HPDE6-E6E7 (cell line): ENCODE measurements around the gene IL6R.
"Not testable (repeated sequence)": the region's sequence is repeated elsewhere in the genome, so short reads cannot be mapped to it uniquely, and the experiment has no call there.

ENCODE experiments used
- DNase-seq: peaks from one replicate; pipeline ENCODE4 v3.0.0; 2011; ENCODE audit warnings: missing footprints; ENCODE audit errors: extremely low spot score

Gene IL6R

DNA sequence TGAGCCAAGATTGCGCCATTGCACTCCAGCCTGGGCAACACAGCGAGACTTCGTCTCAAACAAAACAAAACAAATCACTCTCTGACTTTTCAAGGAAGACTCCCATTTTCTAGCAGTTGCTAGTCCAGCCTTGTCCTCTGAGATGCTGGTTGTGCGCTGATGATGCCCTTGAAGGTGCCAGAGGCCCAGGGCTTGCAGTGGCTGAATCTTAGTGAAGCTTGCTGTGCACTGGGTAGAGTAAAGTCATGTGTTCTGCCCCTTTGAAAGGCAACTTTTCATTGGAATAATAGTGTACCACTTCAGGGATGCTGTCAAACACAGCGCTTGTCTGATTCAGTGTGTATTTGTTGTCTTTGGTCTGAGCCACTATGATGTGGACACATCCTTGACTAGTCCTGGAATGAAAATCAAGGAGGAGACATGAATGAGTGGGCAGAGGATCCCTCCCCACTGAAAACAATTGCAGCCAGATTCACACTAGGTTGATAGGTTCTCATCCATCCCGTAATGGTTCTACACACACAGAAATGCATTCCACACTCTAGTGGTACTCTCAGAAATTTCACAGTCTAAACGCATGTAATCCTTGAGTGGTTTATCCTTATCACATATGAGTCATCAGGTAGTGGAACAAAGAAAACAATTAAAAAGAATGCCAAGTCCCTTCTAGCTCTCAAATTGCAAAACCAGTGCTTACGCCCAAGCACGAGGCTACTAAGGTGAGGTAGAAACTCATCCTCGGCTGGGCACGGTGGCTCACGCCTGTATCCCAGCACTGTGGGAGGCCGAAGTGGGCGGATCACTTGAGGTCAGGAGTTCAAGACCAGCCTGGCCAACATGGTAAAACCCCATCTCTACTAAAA lies 79.0 kb downstream of the IL6R start:
- DNase-seq: no peak

DNA sequence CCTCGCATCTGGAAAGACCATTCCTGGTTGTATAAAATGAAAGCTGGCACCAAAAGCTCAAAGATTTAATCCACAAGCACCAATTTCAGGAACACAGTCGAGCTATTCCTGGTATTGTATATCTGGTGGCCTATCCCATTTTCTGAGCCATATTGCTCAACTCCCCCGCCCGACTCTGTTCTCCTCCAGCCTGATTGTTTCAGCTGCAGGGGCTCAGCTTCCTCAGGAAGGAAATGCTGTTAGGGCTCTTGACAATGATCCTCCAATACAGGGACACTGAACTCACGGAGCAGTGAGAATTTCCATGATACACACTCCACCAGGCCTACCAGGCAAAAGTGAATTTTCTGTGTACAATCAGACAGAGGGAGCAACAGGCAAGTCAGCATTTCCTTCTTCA lies 80.0 kb downstream of the IL6R start:
- DNase-seq: no peak

DNA sequence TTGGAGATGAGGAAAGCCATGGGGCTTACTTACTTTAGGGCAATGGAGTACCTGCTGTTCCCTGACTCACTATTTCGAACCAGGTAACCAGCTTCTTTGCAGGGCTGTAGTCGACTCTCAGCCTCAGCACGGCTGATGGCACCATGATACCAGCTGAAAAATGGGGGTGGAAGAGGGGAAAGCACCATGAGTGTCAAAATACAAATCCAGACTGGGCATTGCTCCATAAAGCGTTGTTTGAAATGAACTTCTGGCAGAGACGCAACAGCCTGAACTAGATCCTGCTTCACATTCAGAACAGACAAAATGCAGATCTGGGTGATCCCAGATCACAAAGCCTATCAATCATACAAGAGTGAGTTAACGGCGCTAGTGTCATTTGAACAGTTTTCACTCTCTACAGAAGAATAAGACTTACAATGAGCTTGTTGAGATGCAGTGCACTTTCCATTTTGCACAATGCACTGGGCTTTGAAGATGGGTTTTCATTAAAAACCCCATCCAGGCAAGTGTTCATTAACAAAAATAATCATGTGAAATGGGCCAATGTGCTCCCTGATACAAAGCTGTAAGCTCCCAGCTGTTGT lies 80.9 kb downstream of the IL6R start:
- DNase-seq: no peak

DNA sequence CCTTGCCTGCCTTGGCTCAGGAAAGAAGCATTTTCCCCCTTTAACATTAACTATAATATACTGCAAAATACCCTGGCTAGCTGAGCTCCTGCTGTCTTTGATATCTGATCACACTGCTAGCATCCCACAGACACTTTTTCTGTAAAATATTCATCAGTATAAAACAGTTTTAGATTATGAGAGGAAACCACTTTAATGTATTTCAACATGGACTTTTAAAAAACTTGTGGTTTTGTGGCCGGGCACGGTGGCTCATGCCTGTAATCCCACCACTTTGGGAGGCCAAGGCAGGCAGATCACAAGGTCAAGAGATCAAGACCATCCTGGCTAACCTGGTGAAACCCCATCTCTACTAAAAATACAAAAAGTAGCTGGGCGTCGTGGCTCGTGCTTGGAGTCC lies 81.6 kb downstream of the IL6R start:
- not testable (repeated sequence) for DNase-seq

DNA sequence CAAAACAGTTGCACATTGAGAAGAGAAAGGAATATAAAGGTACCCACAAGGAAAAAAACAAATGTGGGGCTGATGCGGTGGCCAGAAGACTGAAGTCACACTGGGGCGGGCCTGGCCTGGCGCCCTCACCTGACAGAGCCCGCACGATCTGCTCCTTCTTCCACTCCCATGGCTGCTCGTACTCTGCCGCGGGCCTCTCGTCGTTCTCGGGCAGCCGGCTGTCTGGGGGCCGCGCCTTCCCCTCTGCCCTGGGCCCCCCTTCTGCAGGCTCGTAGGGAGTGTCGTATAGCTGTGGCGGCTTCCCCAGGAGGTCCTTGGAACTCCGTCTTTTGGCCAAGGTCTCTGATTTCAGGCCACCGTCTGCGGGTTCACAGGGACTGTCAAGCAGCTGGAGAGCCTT lies 83.8 kb downstream of the IL6R start:
- DNase-seq: no peak

- DNase-seq: no peak
Observed at GRCh38 chr1:154489695-154490274, 84.6 kb downstream of the IL6R start.

DNA sequence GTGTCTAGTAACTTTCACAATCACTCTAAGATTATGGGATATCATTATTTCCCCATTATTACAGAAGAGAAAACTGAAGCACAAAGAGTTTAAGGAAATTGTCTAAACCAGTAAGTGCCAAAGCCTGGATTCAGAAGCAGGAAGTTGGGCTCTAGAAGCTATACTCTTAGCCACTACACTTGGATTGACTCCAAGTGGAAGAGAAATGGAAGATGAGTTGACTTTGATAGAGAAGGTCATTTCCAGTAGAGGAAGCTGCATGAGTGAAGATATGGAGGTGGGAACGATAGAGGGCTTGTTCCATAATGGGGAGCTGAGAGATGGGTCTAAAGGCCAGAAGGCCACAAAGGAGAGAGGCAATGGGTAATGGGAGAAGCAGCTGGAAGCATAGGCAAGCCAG lies 85.2 kb downstream of the IL6R start:
- no peak for DNase-seq

- no peak for DNase-seq
Observed at GRCh38 chr1:154492115-154492514, 87.0 kb downstream of the IL6R start.

DNA sequence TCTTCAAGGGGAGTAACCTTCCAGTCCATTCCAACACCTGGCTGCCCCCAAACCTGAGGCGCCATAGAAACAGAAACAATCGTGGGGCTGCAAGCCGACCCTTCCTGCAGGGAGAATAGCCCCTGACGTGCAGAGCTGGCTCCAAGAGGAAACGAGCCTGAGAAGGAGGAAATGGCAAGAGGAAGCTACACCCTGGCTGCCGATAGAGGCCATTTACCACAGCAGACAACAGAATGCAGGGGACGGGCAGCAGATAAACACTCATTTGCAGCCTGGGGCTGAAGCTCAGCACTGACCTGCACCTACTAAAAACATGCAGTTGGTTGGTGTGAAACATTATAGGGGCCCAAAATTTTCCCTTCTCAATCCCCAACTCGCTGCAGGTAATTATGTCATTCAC lies 88.1 kb downstream of the IL6R start:
- no peak for DNase-seq

DNA sequence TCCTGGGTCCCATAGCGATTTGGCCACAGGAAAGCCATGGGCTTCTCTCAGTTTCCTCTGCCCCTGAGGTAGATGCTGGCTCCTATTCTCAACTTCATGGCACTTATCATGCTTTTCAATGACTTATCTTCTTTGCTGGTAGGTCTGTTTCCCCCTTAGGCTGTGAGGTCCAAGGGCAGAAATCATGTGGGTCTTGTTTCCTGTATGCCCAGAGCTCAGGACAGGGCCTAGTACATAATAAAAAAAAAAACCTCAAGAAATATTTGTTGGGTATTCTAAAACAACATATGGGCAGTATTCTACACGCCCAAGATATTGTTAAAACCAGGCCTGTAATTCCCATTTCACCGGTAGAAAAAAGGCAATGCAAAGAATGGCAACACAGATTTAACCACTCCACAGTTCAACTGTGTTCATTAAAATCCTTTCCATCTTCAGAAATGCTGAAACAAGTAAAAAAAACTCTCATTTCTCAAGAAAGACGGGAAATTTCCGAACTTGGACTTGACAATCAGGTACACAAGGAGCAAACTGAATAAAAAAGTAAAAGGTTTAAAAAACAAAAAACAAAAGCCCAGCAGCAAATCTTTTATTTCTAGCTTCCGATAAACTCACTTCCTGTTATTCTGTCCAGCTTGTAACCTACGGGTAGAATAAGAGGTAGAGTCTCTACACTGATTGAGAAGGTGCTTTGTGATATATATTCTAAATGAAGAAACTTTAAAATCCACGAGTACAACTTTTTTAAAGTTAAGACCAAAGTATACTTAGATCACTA lies 90.5 kb downstream of the IL6R start:
- no peak for DNase-seq

GRCh38 chr1:154496383-154496782 lies 91.2 kb downstream of the IL6R start:
- DNase-seq: no peak

- DNase-seq: no peak
Observed at GRCh38 chr1:154497026-154497806, 92.1 kb downstream of the IL6R start.

DNA sequence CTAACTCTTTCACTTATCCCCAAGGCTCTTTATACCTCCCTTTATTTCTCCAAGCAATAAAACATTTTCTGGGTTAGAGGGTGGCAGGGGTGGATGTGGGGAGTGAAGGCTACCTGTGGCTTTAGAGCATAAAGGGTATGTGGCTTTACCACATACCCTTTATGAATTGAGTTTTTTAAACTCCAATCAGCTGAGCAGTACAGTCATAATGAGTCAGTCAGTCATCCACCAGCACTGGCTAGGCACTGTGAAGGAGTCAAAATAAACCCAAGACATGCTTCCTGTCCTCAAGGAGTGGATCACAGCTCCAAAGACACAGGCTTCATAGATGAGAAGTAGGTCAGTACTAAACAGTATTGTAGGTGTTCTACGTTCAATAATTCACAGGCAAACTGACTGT lies 94.3 kb downstream of the IL6R start:
- no peak for DNase-seq

DNA sequence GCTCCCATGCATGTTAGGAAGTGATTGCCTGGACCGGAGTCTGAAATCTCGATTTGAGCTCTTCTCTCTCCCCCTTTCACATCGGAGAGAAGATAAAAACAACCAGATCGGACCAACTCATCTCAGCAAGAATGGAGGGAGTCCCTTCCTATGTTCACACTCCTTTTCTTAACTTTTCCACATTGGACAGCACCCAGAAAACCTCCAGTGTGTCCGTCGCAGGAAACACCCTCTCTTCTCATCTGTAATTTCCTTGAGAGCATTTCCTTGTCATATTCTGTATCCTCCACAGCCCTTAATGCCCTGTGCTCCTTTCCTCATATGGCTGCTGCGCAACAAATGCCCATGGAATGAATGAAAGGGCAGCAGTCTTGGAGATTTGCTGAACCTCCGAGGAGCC lies 95.4 kb downstream of the IL6R start:
- DNase-seq: no peak

GRCh38 chr1:154501423-154502065 lies 96.4 kb downstream of the IL6R start:
- DNase-seq: no peak

- DNase-seq: no peak
Observed at GRCh38 chr1:154502066-154502743, 97.1 kb downstream of the IL6R start, which contains the start of the genes SHE and TDRD10. Gene SHE, minus strand, starts transcription at chr1:154502412. Its CDS starts 386 bp downstream, at chr1:154502026. Gene TDRD10, plus strand, starts transcription at chr1:154502219. Its CDS starts 4,685 bp downstream, at chr1:154506904.

GRCh38 chr1:154502744-154503115 lies 97.6 kb downstream of the IL6R start:
- no peak for DNase-seq

GRCh38 chr1:154503898-154504297 lies 98.8 kb downstream of the IL6R start:
- DNase-seq: no peak

- DNase-seq: no peak
Observed at GRCh38 chr1:154512760-154513159, 107.6 kb downstream of the IL6R start.

DNA sequence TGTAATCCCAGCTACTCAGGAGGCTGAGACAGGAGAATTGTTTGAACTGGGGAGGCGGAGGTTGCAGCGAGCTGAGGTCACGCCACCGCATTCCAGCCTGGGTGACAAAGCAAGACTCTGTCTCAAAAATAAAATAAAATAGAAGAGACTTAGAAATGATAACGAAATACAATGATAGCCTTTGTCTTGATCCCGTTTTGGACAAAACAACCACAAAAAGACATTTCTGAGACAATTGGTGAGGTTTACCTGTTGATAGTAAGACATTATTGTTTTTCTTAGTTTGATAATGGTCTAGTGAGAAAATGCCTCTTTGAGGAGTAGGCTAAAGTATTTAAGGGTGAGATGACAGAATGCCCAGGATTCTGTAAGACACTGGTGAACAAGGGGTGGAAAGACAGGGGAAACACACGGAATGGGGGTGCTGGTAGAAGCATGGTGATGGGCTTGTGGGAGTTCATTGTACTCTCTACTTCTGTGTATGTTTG lies 109.0 kb downstream of the IL6R start:
- DNase-seq: no peak
